IPS-NIHi7 (cell line): Measurements from ENCODE around the gene OGFOD1.

ENCODE experiments used
- DNase-seq: peaks from one replicate; pipeline ENCODE4 v3.0.0; 2012; ENCODE audit warnings: mixed read lengths; ENCODE audit errors: extremely low spot score

OGFOD1 gene

DNA sequence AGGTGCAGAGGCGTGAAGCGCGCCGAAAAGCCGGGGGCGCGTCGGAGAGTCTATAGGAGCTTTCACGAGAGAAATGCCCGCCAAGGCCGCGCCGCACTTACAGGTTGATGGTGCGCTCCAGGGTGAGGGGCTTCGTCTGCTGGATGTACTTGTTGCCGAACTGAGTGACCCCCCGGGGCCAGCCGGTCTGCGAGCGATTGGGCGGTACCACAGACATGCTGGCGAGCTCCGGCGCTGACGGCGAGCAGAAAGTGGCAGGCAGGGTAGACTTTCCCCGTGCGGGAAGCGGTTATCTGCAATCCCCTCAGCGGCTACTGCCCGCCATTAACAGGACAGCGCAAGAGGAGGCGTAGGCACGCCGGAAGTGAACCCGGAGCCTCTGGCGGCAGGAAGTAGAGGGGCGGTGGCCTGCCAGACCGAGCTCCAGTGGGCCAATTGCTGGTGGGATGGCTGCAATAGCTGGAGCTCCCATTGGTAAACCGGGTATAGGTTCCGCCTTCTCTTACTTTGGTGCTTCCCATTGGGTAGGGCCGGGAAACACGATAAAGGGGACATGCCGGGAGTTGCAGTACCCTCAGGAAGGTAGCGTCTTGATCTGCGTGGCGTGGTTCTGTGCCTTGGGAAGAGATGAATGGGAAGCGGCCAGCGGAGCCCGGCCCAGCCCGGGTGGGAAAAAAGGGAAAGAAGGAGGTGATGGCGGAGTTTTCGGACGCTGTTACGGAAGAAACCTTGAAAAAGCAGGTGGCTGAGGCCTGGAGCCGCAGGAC is at the start of gene OGFOD1, which contains the start of gene NUDT21:
Gene OGFOD1, plus strand, starts transcription at position 569 of the 767 bp plus-strand sequence. Its CDS starts 59 bp downstream, at position 628.
Gene NUDT21, minus strand, starts transcription at position 347 of the 767 bp plus-strand sequence. Its CDS starts 130 bp downstream, at position 217.
- DNase-seq, result peak; percentile 100

DNA sequence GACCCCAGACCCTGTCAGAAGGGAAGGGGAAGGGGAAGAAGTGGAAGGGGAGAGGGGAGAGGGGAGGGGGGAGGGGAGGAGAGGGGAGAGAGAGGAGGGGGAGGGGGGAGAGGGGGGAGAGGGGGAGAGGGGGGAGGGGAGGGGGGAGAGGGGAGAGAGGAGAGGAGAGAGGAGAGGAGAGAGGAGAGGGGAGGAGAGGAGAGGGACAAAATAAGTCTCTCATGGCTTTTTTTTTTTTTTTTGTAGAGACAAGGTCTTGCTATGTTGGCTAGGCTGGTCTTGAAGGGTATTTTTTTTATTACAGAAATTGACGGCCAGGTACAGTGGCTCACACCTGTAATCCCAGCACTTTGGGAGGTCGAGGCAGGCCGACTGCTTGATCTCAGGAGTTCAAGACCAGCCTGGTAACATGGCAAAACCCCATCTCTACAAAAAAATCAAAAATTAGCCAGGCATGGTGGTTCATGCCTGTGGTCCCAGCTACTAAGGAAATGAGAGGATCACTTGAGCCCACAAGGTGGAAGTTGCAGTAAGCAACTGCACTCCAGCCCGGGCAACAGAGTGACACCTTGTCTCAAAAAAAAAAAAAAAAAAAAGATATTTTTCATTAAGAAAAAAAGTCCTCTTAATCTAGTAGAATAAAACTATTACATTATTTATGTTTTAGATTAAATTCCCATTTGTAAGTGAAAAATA is 45.2 kb upstream of the OGFOD1 start:
- DNase-seq, result no peak

DNA sequence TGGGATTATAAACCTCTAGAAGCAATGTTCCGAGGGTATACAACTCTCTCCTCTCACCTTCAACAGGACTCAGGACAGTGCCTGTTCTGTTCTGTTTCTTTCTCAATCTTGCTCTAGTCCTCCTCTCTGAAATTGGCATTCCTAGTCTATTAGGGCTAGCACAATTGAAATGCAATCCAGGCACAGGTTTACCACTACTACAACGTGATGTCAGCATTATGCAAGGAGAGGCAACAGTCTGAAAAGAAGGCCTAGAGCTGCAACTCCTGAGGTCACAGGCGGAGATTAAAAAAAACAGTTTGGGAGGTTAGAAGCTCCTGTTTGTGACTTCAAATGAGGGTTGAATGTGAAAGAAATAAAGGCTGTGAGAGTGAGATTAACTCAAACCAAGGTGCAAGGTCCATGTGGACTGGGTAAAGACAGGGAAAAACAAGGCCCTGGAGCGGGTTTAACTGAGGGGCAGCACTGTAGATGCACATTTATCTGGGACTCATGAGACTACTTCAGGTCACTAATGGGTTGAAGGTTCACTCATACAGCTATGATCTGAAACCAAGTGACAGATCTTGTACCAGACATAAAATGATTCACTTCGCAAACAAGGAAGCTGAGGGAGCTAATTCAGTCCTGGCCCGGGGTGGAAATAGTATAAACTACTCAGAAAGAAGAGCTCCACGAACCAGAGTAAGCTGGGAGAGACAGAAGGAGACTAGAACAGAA is 42.8 kb upstream of the OGFOD1 start:
- no peak for DNase-seq

DNA sequence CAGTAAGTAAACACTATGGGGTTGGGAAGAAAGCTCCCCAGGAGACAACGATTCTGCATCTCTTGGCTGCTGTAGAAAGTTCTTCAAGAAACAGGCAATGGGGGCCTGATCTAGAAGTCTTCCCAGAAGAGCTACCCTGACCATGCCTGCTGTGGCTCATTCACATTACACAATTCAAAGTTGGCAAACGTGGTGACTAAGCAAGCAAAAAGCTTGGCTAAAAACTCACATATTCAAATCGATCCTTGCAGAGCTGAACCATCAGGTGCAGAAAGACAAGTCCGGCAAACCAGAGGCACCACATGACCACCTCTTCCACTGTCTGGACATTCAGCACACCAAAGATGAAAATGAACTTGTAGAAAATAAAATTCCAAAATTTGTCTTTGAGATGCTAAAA is 42.2 kb upstream of the OGFOD1 start:
- DNase-seq, result no peak

DNA sequence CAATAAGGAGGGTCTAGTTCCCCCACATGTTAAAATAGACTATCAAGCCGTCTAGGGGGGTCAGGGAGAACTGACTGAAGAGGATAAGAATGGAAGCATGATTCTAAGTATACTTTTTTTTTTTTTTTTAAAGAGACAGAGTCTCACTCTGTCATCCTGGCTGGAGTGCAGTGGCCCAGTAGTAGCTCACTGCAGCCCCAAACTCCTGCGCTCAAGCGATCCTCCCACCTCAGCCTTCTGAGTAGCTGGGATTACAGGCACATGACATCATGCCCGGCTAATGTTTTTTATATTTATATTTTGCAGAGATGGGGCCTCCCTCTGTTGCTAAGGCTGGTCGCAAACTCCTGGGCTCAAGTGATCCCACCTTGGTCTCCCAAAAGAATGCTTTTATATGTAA is 40.2 kb upstream of the OGFOD1 start:
- no peak for DNase-seq

DNA sequence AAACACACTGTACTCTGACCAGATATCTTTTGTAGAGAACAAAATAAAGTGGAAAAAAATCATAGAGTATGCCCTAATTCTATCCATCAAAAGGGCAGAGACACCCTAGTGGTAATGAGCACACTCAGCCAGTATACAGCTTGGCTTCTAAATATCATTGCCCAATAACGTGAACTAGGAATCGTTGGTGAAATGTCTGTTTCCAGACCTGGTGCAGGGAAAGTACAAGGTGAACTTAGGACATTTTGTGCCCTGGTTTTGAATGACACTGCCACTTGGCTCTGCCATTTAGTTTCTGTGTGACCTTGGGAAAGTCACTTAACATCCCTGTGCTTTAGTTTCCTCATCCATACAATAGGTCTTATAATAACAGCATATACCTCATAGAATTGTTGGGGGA is 39.7 kb upstream of the OGFOD1 start:
- no peak for DNase-seq

DNA sequence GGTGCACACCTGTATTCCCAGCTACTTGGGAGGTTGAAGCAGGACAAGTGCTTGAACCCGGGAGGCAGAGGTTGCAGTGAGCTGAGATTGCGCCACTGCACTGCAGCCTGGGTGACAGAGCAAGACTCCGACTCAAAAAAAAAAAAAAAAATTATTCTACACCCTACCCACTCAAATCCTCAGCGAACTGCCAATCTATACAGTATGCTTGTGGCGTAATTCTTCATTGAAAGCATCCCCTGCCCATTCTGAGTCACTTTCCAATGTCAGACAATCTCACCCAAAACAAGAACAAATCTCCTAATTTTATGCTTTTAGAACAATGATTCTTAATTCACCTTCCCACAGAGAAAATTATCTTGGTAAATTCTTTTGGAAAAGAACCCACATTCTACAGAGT is 38.0 kb upstream of the OGFOD1 start:
- no peak for DNase-seq

DNA sequence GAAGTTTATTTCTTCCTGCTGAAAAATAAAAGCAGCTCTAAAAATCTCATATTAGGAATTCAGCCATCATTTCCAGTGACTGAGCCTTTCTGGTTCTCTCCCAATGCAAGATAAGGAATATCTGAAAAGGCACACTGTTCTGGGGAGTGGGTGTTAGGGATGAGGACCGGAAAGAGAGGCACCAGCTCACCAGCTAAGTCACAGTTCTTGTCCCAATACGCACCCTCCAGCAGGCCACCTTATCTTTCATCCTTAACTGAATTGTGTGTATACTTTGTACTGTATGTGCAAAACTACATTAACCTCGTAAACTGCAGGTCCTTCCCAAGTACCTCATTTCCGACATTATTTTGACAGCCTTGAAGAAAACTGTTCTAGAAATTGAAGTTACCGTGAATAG is 37.0 kb upstream of the OGFOD1 start:
- no peak for DNase-seq

DNA sequence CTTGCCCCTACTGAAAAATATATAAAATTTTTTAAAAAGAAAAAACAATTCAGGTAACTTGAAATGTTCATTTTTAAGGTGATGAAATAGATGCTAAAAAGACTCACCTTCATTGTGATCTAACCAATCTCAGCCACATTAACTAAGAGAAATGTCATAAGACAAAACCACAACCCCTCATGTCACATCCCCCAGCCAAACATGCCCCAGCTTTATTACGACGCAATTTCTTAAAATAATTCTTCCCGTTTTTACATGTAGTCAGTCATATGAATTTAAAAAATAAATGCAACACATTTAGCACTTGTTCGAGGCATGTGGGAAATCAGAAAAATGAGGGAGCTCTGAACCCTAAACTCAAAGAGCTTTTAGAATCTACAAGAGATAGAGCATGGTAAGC is 35.5 kb upstream of the OGFOD1 start:
- DNase-seq, result no peak

DNA sequence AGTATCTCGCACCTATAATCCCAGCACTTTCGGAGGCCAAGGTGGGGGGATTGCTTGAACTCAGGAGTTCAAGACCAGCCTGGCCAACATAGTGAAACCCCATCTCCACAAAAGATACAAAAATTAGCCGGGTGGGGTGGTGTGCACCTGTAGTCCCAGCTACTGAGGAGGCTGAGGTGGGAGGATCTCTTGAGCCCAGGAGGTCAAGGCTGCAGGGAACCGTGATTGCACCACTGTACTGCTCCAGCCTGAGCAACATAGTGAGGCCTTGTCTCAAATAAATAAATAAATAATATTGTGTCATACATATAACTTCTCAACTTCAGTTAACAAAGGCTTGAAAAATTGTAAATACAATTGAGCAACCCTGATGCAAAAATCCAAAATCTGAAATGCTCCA is 34.2 kb upstream of the OGFOD1 start:
- no peak for DNase-seq

DNA sequence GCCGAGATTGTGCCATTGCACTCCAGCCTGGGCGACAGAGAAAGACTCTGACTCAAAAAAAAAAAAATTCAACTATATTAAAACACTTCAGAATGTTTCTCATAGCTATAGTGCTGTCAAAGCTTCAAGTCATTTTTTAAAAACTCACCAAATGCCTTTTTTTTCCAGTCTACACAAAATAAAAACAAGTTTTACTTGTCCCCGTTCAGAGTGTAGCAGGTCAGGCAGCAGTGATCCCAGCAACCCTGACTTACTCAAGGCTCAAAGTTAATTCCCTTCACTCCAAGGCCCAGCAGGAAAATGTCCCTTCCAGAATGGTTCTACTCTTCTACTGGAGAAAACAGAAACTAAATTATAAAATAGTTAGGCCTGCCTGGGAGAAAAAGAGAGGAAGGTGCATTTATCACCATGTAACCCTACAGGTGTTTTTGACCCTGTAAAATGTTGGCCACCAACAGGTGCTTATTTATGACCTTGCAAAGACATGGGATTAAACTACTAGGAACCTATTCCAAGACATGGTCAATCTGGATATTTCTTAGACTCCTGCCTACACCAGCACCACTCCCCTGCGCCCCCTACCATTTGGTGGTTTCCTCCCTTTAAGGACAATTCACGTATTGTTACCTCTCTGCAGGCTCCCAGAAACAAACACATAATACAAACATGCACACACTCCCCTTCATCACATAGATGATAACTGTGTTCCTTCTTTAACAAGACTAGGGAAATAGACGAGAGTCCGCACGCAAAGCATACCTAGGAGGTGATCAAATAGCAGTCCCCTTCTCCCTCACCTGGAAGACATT is 31.4 kb upstream of the OGFOD1 start:
- no peak for DNase-seq

DNA sequence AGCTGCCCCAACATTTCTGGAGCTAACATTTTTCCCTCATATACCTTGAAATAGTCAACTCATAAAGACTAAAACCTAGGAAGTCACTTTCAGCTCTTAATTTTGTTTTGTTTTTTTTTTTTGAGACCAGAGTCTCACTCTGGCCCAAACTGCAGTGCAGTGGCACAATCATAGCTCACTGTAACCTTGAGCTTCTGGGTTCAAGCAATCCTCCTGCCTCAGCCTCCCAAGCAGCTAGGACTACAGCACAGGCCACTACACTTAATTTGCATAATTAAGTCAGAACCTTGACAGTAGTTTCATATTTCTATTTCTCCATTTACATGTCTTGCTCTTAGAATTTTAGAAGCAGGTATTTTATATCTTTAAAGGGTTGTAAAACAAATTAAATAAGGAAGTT is 30.7 kb upstream of the OGFOD1 start:
- DNase-seq, result no peak

DNA sequence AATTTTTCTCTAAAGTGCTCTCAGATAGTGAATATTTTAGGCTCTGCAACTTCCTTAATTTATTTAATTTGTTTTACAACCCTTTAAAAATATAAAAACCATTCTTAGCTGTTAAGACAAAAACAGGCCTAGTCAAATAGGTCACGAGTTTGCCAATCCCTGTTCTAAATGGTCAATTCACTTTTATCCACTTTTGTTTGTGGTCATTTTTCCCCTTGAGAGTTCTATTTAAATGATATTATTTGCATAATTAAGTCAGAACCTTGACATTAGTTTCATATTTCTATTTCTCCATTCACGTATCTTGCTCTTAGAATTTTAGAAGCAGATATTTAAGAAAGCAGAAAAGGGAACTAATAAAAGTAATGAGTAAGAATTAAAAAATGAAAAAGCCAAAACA is 30.0 kb upstream of the OGFOD1 start:
- no peak for DNase-seq

DNA sequence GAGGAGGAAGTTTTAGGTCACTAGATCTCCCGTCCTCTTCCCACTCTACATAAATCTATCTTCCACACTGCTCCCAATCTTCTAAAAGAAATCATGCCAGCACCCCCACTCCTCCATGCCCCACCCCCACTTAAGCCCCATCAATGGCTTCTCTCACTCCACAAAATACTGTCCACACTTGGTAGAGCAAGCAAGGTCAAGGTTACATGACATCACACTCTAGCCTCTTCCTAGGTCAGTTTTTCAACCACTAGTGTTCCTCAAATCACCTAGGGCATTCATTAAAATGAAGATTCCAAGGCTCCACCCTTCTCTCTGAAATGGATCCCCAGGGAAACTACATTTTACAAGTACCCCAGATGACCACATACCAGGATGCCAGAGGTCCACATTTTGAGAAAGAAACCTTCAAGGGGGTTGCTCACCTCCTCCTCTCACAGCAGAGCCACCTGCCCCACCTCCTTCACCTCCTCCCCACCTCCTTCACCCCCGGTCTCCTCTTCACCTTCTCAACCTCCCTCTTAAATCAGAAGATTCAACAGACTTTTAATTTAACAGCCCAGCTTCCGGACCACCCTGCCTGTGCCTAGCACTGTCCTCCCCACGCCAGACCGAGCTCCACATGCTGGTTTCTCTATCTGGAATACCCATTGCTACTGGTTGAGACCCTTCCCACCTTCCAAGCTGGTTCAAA is 29.2 kb upstream of the OGFOD1 start:
- no peak for DNase-seq

DNA sequence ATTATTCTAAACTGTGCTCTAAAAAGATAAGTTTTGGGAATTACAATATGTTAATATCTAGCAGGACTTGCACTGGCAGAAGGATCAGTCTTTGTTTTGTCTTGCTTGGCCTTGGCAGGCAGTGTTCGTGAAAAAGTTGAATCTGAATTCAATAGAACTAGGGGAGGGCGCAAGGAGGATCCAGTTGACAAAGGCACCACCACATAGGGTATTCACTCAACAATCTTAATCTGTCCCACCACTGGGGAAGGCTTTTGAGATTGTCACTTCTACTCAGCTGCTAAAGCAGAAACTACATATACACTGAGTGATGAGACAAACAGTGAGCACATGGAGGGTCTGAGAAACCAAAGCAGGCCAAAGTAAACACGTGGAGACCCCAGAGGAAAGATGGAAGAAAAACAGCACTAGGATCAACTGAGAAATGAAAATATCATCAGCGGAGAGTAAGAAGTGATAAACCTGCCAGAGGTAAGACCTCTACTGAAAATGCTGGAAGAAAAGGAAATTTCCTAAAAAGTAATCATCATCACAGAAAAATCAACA is 28.4 kb upstream of the OGFOD1 start:
- DNase-seq, result no peak

DNA sequence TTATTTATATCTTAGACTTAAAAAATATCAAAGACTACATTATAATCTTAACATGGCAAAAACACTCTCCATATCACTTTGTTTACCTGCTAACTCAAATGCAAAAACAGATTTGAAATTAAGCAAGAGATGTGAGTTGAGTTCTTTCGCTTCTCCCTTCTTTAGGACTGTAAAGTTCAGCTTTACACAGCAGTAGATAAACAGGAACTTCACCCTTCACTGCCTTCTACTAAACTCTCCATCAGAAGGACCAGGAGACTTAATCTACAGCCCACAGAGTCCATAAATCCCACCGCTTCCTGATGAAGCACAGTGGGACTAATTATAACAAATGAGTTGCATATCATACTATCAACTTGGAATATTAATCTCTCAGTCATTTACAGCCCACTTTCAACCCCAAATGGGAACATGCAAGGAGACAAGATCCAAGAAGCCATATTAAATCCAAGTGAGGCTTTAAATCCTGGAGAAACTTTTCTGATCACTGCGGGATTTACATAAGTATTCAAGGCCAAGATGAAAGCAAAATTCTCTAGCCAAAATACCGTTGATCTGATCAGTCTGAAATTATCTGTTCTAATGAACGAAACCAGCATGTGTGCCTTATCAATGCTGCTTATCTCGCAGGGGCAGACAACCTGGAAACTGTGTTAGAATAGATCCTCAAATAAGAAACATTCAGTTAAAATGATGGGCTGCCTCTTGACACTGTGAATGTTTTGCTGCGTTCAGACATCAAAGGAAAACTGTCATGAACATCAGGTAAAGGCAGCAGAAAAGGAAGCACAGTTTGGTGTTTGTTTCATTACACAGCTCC is 27.6 kb upstream of the OGFOD1 start:
- DNase-seq, result no peak

DNA sequence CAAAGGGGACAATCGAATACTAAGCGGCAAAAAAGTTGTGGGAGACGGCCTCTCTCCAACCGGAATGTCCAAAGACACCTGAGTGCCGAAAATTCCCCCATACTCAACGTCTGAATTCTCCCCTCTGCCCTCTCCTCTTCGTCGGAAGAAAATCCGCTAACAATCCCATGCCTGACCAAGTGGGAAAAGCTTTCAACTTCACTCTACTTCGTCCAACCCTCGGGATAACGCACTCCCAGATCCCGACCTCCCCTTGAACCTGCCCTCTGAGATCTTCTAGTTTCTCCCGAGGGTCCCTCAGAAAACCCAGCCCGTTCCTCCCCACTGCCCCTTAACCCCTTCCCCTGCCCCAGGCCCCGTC is 27.0 kb upstream of the OGFOD1 start:
- no peak for DNase-seq

DNA sequence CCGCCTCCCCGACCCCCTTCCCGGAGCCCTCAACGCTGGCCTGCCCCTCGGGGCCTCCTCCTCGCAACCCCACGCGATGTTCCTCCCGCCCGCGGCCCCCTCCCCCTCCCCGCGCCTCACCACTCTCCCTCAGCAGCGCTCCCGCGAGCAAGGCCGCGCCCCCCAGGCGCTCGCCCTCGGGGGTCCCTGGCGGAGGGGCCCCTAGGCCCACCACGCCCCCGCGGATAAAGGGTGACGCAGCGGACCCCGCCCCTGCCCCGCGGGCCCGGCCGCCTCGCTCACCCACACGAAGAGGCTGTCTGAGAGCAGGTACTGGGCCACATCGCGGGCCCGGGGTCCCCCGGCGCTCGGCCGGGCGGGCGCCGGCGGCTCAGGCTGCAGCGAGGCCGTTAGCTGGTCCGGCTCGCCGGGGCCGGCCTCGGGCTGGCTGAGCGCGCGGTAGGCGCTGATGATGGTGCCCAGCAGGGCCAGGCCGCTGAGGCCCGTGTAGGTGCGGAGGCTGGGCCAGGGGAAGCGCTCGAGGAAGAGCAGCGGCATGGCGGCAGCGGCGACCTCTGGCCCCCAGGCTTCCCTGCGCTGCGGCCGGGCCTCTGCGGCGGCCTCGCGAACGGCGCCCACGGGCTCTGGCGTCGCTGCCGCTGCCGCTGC is 26.4 kb upstream of the OGFOD1 start:
- DNase-seq, result peak; percentile 40

DNA sequence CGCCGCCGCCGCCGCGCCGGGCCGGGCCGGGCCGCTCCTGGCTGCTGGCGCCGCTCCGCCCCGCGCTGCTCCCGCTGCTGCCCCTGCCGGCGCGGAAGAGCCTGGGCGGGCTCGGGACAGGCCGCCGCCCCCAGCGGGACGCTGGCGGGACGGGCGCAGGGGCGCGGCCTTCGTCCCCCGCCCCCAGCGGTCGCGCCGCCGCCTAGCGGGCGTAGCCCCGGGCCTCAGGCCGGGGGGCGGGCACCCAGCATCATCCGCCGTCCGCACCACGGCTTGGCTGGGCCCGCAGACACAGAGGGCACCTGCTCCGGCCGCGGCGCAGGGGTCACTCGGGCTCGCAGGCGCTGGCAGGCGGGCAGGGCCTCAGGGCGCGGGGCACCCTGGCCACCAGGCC is 25.9 kb upstream of the OGFOD1 start, which contains the start of gene AMFR:
Gene AMFR, minus strand, starts transcription at position 107 of the 394 bp plus-strand sequence. CDS start 218 bp downstream, outside the sequence.
- DNase-seq, result peak; percentile 92
